Panc1 (cell line): ENCODE data around the gene DNM1L. TPM values are rescaled to one million over a fixed set of nuclear protein-coding genes. Genes with fewer than 3 reads are reported as not detected.

Source experiments
- ATAC-seq: fragments of 200-7000 bp; cut with Tn5 transposase; 2 replicates; pipeline ENCODE4 v1.9.1; 2020; ENCODE audit warnings: mild to moderate bottlenecking, moderate library complexity
- BruUV-seq: library from RNA; stranded (reverse); fragments of 400-500 nt; replicated peaks from 2 replicates; lab custom pipeline; 2021; lab: Mats Ljungman, UMichigan
- CTCF ChIA-PET: fragments of 300-600 bp; sonication (Branson Sonifier 250); formaldehyde crosslinking; loops from one replicate; lab custom pipeline; 2022; ENCODE audit warnings: antibody characterized with exemption; lab: Charles Lee
- POLR2A ChIA-PET: fragments of 300-600 bp; sonication (Branson Sonifier 250); formaldehyde crosslinking; loops from one replicate; lab custom pipeline; 2022; ENCODE audit warnings: antibody characterized with exemption; lab: Charles Lee
- DNase-seq: peaks from one replicate; pipeline ENCODE4 v3.0.0-alpha.2; 2010; ENCODE audit warnings: low read depth, low spot score
- H3K27ac ChIP-seq: 2 replicates; pipeline ENCODE4 v1.5.1; 2011; ENCODE audit warnings: mild to moderate bottlenecking, low read length, inconsistent platforms
- H3K27me3 ChIP-seq: fragments of 200-500 bp; sonication (Bioruptor generic); 2 replicates; pipeline ENCODE4 v1.6.0; 2014; ENCODE audit warnings: low read length, inconsistent platforms; ENCODE audit not compliant: control insufficient read depth, insufficient read depth
- H3K36me3 ChIP-seq: fragments of 200-500 bp; sonication (Bioruptor generic); 2 replicates; pipeline ENCODE4 v1.5.1; 2014; ENCODE audit warnings: inconsistent platforms, mild to moderate bottlenecking, low read length, moderate library complexity; ENCODE audit not compliant: control insufficient read depth, insufficient read depth
- H3K4me1 ChIP-seq: 2 replicates; pipeline ENCODE4 v1.5.1; 2011; ENCODE audit warnings: inconsistent platforms, mild to moderate bottlenecking, low read length, moderate library complexity; ENCODE audit not compliant: control insufficient read depth, insufficient read depth
- H3K4me3 ChIP-seq, 2 experiments: 2 replicates each; pipeline ENCODE4 v1.5.1; 2011 to 2012; ENCODE audit warnings: low read depth in 2 of 2, low read length in 2 of 2, mild to moderate bottlenecking in 2 of 2, inconsistent platforms in 1 of 2, moderate library complexity in 1 of 2
- H3K9me3 ChIP-seq: fragments of 200-500 bp; sonication (Bioruptor generic); 2 replicates; pipeline ENCODE4 v1.5.1; 2014; ENCODE audit warnings: low read depth, mild to moderate bottlenecking, inconsistent platforms, low read length, moderate library complexity; ENCODE audit not compliant: control insufficient read depth, insufficient read depth
- POLR2AphosphoS5 ChIP-seq: IDR thresholded peaks from 2 replicates; pipeline ENCODE4 v1.6.1; 2012; ENCODE audit warnings: mild to moderate bottlenecking, low read depth, low read length, moderate library complexity
- SIN3A ChIP-seq: IDR thresholded peaks from 2 replicates; pipeline ENCODE4 v1.6.1; 2012; ENCODE audit warnings: low read depth, mild to moderate bottlenecking, low read length, moderate library complexity, borderline replicate concordance; ENCODE audit not compliant: insufficient read depth
- TCF7L2 ChIP-seq: IDR thresholded peaks from 2 replicates; pipeline ENCODE4 v1.6.1; 2011; ENCODE audit warnings: mild to moderate bottlenecking, low read depth, low read length, inconsistent platforms
- in situ Hi-C: cut with HindIII; loops from 2 replicates; pipeline ENCODE4 v1.10.0; 2016; ENCODE audit warnings: low sequenced_read_pairs, low pct_unique_long_range_greater_than_20kb
- intact Hi-C: fragments of 100-400 bp; cut with micrococcal nuclease; formaldehyde crosslinking; loops from one replicate; pipeline ENCODE4 v1.10.0; 2022; ENCODE audit not compliant: unreplicated experiment
- total RNA-seq: library from RNA; stranded (reverse); gene quantifications from one replicate; pipeline ENCODE4 v1.2.1, GENCODE V29; 2021; ENCODE audit not compliant: unreplicated experiment
- TF ChIP-seq, protein P1 (sequence below), 2 experiments: IDR thresholded peaks; 2 replicates each; pipeline ENCODE4 v1.6.1; 2011 to 2012; ENCODE audit warnings: low read depth in 2 of 2, control low read depth in 1 of 2, low read length in 1 of 2, mild to moderate bottlenecking in 1 of 2, moderate library complexity in 1 of 2; ENCODE audit not compliant: insufficient read depth in 1 of 2
- TF ChIP-seq, protein P2 (sequence below): fragments of 450-650 bp; IDR thresholded peaks from 2 replicates; pipeline ENCODE4 v1.5.1; 2017; ENCODE audit warnings: mild to moderate bottlenecking

Gene DNM1L
- total RNA-seq, 1 experiment from 2014 or later: 91.8 TPM

DNA sequence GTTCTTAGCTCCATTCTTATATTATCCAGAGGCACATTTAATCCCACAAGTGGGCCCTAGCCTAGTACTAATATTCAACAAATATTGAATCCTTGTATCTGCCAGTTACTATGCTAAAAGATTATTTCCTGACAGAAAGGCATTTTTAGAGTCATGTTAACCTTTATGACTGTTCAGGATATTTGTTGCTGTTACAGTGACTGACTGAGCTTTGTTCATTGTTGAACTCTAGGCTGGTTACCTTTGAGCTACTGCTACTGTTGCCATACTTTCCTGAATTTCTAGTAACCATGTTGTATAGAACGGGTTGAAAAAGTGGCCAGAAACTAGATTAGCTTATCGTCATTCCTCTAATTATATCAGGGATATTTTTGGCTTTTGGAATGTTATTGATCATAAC, 29.8 kb downstream of the DNM1L start:
- BruUV-seq: no TSS peak
- H3K4me1 ChIP-seq: no peaks in the 10 kb centered on the region
- H3K36me3 ChIP-seq: peaks cover 14% of the 10 kb centered on the region
- TF ChIP-seq TCF7L2: no peak
- TF ChIP-seq SIN3A: no peak
- TF ChIP-seq, protein P1, sequence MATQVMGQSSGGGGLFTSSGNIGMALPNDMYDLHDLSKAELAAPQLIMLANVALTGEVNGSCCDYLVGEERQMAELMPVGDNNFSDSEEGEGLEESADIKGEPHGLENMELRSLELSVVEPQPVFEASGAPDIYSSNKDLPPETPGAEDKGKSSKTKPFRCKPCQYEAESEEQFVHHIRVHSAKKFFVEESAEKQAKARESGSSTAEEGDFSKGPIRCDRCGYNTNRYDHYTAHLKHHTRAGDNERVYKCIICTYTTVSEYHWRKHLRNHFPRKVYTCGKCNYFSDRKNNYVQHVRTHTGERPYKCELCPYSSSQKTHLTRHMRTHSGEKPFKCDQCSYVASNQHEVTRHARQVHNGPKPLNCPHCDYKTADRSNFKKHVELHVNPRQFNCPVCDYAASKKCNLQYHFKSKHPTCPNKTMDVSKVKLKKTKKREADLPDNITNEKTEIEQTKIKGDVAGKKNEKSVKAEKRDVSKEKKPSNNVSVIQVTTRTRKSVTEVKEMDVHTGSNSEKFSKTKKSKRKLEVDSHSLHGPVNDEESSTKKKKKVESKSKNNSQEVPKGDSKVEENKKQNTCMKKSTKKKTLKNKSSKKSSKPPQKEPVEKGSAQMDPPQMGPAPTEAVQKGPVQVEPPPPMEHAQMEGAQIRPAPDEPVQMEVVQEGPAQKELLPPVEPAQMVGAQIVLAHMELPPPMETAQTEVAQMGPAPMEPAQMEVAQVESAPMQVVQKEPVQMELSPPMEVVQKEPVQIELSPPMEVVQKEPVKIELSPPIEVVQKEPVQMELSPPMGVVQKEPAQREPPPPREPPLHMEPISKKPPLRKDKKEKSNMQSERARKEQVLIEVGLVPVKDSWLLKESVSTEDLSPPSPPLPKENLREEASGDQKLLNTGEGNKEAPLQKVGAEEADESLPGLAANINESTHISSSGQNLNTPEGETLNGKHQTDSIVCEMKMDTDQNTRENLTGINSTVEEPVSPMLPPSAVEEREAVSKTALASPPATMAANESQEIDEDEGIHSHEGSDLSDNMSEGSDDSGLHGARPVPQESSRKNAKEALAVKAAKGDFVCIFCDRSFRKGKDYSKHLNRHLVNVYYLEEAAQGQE (IDR thresholded peaks at IDR 0.05; ENCODE audit: insufficient read depth in 1 of 2, low read depth in 2 of 2, low read length in 1 of 2): no peak
- TF ChIP-seq, protein P2, sequence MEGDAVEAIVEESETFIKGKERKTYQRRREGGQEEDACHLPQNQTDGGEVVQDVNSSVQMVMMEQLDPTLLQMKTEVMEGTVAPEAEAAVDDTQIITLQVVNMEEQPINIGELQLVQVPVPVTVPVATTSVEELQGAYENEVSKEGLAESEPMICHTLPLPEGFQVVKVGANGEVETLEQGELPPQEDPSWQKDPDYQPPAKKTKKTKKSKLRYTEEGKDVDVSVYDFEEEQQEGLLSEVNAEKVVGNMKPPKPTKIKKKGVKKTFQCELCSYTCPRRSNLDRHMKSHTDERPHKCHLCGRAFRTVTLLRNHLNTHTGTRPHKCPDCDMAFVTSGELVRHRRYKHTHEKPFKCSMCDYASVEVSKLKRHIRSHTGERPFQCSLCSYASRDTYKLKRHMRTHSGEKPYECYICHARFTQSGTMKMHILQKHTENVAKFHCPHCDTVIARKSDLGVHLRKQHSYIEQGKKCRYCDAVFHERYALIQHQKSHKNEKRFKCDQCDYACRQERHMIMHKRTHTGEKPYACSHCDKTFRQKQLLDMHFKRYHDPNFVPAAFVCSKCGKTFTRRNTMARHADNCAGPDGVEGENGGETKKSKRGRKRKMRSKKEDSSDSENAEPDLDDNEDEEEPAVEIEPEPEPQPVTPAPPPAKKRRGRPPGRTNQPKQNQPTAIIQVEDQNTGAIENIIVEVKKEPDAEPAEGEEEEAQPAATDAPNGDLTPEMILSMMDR: no peak
- no peak for TF ChIP-seq POLR2AphosphoS5
- ChIA-PET POLR2A (interaction anchor here (0.6 kb wide), 1 partner anchor 13 kb away, joined by 3 read pairs; no protein-coding TSS in a partner anchor), CTCF (interaction anchor here (0.5 kb wide), 1 partner anchor 53 kb away, joined by 5 read pairs; no protein-coding TSS in a partner anchor)
- no peak for ATAC-seq
- in situ Hi-C loops: no loop called here
- intact Hi-C loops: no loop called here
- H3K27me3 ChIP-seq: no peaks in the 10 kb centered on the region
- no peak for DNase-seq
- no peak overlapping the region for H3K4me3 ChIP-seq
- H3K27ac ChIP-seq: no peak overlapping the region
- no peaks in the 10 kb centered on the region for H3K9me3 ChIP-seq

DNA sequence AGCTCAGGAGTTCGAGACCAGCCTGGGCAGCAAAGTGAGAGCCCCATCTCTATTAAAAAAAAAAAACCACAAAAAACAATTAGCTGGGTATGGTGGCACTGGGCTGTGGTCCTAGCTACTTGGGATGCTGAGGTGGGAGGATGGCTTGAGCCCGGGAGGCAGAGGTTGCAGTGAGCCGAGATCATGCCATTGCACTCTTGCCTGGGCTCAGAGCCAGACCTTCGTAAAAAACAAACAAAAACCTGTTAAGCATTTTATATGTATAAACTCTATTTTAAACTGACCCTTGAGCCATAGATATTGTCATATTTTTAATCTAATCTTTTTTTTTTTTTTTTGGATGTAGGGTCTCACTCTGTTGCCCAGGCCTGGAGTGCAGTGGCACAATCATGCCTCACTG, 35.7 kb downstream of the DNM1L start:
- H3K36me3 ChIP-seq: peaks cover 9% of the 10 kb centered on the region

More for the DNA sequence above, 35.7 kb downstream of the DNM1L start:
- Histone ChIP-seq H3K4me3 (no peak overlapping the region), H3K9me3 (no peaks in the 10 kb centered on the region), H3K4me1 (no peaks in the 10 kb centered on the region), H3K27ac (no peak overlapping the region), H3K27me3 (no peaks in the 10 kb centered on the region)
- in situ Hi-C loops (no loop called here), intact Hi-C loops (no loop called here)
- ChIA-PET CTCF (no interaction called here), POLR2A (no interaction called here)
- TF ChIP-seq, protein P1 (IDR thresholded peaks at IDR 0.05; ENCODE audit: insufficient read depth in 1 of 2, low read depth in 2 of 2, low read length in 1 of 2): no peak
- TF ChIP-seq POLR2AphosphoS5: no peak
- TF ChIP-seq, protein P2: no peak
- no peak for TF ChIP-seq SIN3A
- TF ChIP-seq TCF7L2: no peak
- BruUV-seq: no TSS peak
- ATAC-seq (no peak), DNase-seq (no peak)
